ENCODE data around the gene NOSIP. TPM values are rescaled to one million over a fixed set of nuclear protein-coding genes. Genes with fewer than 3 reads are reported as not detected.

The NOSIP gene
- total and polyA plus RNA-seq, 10 of the 15 experiments (the other 5 are each of a cell fraction or from before 2014, with no cell fraction given), result 7.2 to 85.5 (median 48.4) TPM

- no peaks in the 10 kb centered on the region for H3K27me3 ChIP-seq (replicated peaks in 1 of 2; ENCODE audit: control insufficient read depth in 2 of 2, insufficient read depth in 2 of 2, low read length in 1 of 2)
- ChIA-PET CTCF (interaction anchor here (0.6 to 1.3 kb wide), 5 partner anchors 13 to 117 kb away, joined by 3 to 6 read pairs (median 3); no protein-coding TSS in a partner anchor), POLR2A (no interaction called here), SMC1A (ENCODE audit: uncharacterized antibody, unreplicated experiment) (interaction anchor here (0.9 kb wide), 2 partner anchors 20 to 111 kb away, joined by 3 to 4 read pairs; partner anchors contain the start of gene PRMT1), RAD21 (ENCODE audit: unreplicated experiment) (no interaction called here)
- H3K4me1 ChIP-seq (ENCODE audit: control insufficient read depth, insufficient read depth, low read length), result peaks cover 11% of the 10 kb centered on the region
- H3K4me3 ChIP-seq, result no peak overlapping the region
- in situ Hi-C loops (cut with MboI) (no loop called here), intact Hi-C loops (cut with micrococcal nuclease; ENCODE audit: unreplicated experiment) (no loop called here)
- no peak overlapping the region for H2AFZ ChIP-seq (ENCODE audit: control insufficient read depth, low read depth, low read length)
- DNase-seq (ENCODE audit: low read depth, low spot score) (no peak), FAIRE-seq (no peak), ATAC-seq (no peak)
- no peaks in the 10 kb centered on the region for H4K20me1 ChIP-seq (ENCODE audit: control insufficient read depth, insufficient read depth)
- no peak for TF ChIP-seq SUZ12 (IDR thresholded peaks at IDR 0.05; ENCODE audit: unreplicated experiment)
- TF ChIP-seq RAD51 (IDR thresholded peaks at IDR 0.05), result no peak
- TF ChIP-seq SMARCA5 (IDR thresholded peaks at IDR 0.05), result no peak
- H3K9me3 ChIP-seq (replicated peaks; ENCODE audit: control insufficient read depth, insufficient read depth, low read length), result no peaks in the 10 kb centered on the region
- 100% methylated on average over 3 of the region's 3 CpGs for WGBS (ENCODE audit: insufficient coverage, insufficient replicate concordance, low lambda C conversion rate, missing lambda C conversion rate)
- BruUV-seq (replicated peaks), result no TSS peak
- peaks cover 10% of the 10 kb centered on the region for H3K79me2 ChIP-seq (ENCODE audit: control insufficient read depth, insufficient read depth, low read length)
- no peaks in the 10 kb centered on the region for H3K36me3 ChIP-seq (ENCODE audit: control insufficient read depth in 2 of 2, insufficient read depth in 2 of 2, low read length in 1 of 2)
- H3K4me2 ChIP-seq (ENCODE audit: control insufficient read depth, insufficient read depth), result no peak overlapping the region
- no peak overlapping the region for H3K9ac ChIP-seq (ENCODE audit: control insufficient read depth, insufficient read depth, low read length)
- H3K27ac ChIP-seq (ENCODE audit: control insufficient read depth, insufficient read depth), result no peak overlapping the region
Measured at GRCh38 chr19:49566302-49566701, 14.1 kb downstream of the NOSIP start.

DNA sequence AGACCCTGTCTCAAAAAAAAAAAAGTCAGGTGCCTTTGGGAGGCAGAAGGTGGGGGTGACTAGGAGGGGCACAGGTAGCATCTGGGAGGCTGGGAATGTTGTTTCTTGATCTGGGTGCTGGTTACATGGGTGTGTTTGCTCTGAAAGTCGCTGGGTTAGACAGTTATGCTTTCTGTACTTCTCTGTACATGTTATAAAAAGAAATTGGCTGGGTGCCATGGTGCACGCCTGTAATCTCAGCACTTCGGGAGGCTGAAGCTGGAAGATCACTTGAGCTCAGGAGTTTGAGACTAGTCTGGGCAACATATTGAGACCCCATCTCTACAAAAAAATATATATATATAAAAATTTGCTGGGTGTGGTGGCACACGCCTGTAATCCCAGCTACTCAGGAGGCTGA, 15.1 kb downstream of the NOSIP start:
- DNase-seq (ENCODE audit: low read depth, low spot score) (no peak), ATAC-seq (no peak), FAIRE-seq (no peak)
- no peak overlapping the region for H3K27ac ChIP-seq (ENCODE audit: control insufficient read depth, insufficient read depth)
- no peak overlapping the region for H2AFZ ChIP-seq (ENCODE audit: control insufficient read depth, low read depth, low read length)
- H4K20me1 ChIP-seq (ENCODE audit: control insufficient read depth, insufficient read depth), result no peaks in the 10 kb centered on the region
- POLR2A ChIA-PET, result no interaction called here
- in situ Hi-C loops (cut with MboI) (no loop called here), intact Hi-C loops (cut with micrococcal nuclease; ENCODE audit: unreplicated experiment) (no loop called here)
- peaks cover 0 to 2% of the 10 kb centered on the region in 2 experiments; a peak in 1 of 4 replicates for H3K36me3 ChIP-seq (ENCODE audit: control insufficient read depth in 2 of 2, insufficient read depth in 2 of 2, low read length in 1 of 2)
- RAD21 ChIA-PET (ENCODE audit: unreplicated experiment), result no interaction called here
- H3K4me1 ChIP-seq (ENCODE audit: control insufficient read depth, insufficient read depth, low read length), result peaks cover 7% of the 10 kb centered on the region
- H3K4me3 ChIP-seq, result no peak overlapping the region
- no peak overlapping the region for H3K9ac ChIP-seq (ENCODE audit: control insufficient read depth, insufficient read depth, low read length)
- peaks cover 9% of the 10 kb centered on the region for H3K79me2 ChIP-seq (ENCODE audit: control insufficient read depth, insufficient read depth, low read length)
- TF ChIP-seq ESRRA (IDR thresholded peaks at IDR 0.05; ENCODE audit: low read length), result no peak
- SMC1A ChIA-PET (ENCODE audit: uncharacterized antibody, unreplicated experiment), result no interaction called here
- 72% methylated on average over 4 of the region's 4 CpGs for WGBS (ENCODE audit: insufficient coverage, insufficient replicate concordance, low lambda C conversion rate, missing lambda C conversion rate)
- no peak overlapping the region for H3K4me2 ChIP-seq (ENCODE audit: control insufficient read depth, insufficient read depth)
- CTCF ChIA-PET, result interaction anchor here (0.8 to 1.2 kb wide), 2 partner anchors 19 to 92 kb away, joined by 3 read pairs; no protein-coding TSS in a partner anchor
- no peaks in the 10 kb centered on the region for H3K27me3 ChIP-seq (replicated peaks in 1 of 2; ENCODE audit: control insufficient read depth in 2 of 2, insufficient read depth in 2 of 2, low read length in 1 of 2)
- H3K9me3 ChIP-seq (replicated peaks; ENCODE audit: control insufficient read depth, insufficient read depth, low read length), result no peaks in the 10 kb centered on the region
- no TSS peak for BruUV-seq (replicated peaks)

All from GM12878 (cell line).